ENCODE measurements around the gene PAH. TPM values are rescaled to one million over a fixed set of nuclear protein-coding genes. Genes with fewer than 3 reads are reported as not detected.

The PAH gene
- total RNA-seq, 1 donor from 2014 or later, result not detected

- no peak for DNase-seq (ENCODE audit: low spot score)
Measured at GRCh38 chr12:102900389-102900788, 16.7 kb downstream of the PAH start.

GRCh38 chr12:102896067-102896466 is 21.0 kb downstream of the PAH start:
- DNase-seq (ENCODE audit: low spot score), result no peak

- no peak for DNase-seq (ENCODE audit: low spot score)
Measured at GRCh38 chr12:102891756-102892155, 25.3 kb downstream of the PAH start.

GRCh38 chr12:102888511-102888910 is 28.5 kb downstream of the PAH start:
- no peak for DNase-seq (ENCODE audit: low spot score)

GRCh38 chr12:102885043-102885932 is 31.8 kb downstream of the PAH start:
- no peak for DNase-seq (ENCODE audit: low spot score)

GRCh38 chr12:102883204-102883799 is 33.7 kb downstream of the PAH start:
- no peak for DNase-seq (ENCODE audit: low spot score)

- no peak for DNase-seq (ENCODE audit: low spot score)
Measured at GRCh38 chr12:102880783-102881182, 36.3 kb downstream of the PAH start.

- no peak for DNase-seq (ENCODE audit: low spot score)
Measured at GRCh38 chr12:102879144-102879763, 37.8 kb downstream of the PAH start.

- DNase-seq (ENCODE audit: low spot score), result no peak
Measured at GRCh38 chr12:102876883-102877282, 40.2 kb downstream of the PAH start.

GRCh38 chr12:102874819-102875218 is 42.2 kb downstream of the PAH start:
- no peak for DNase-seq (ENCODE audit: low spot score)

- no peak for DNase-seq (ENCODE audit: low spot score)
Measured at GRCh38 chr12:102873077-102873476, 44.0 kb downstream of the PAH start.

- no peak for DNase-seq (ENCODE audit: low spot score)
Measured at GRCh38 chr12:102871014-102871413, 46.0 kb downstream of the PAH start.

- no peak for DNase-seq (ENCODE audit: low spot score)
Measured at GRCh38 chr12:102869571-102869970, 47.5 kb downstream of the PAH start.

GRCh38 chr12:102865821-102866615 is 51.0 kb downstream of the PAH start:
- DNase-seq (ENCODE audit: low spot score), result no peak

- no peak for DNase-seq (ENCODE audit: low spot score)
Measured at GRCh38 chr12:102862486-102862885, 54.6 kb downstream of the PAH start.

- no peak for DNase-seq (ENCODE audit: low spot score)
Measured at GRCh38 chr12:102851246-102851645, 65.8 kb downstream of the PAH start.

GRCh38 chr12:102849722-102850447 is 67.2 kb downstream of the PAH start:
- no peak for DNase-seq (ENCODE audit: low spot score)

GRCh38 chr12:102848832-102849231 is 68.2 kb downstream of the PAH start:
- DNase-seq (ENCODE audit: low spot score), result no peak

- no peak for DNase-seq (ENCODE audit: low spot score)
Measured at GRCh38 chr12:102847131-102847530, 69.9 kb downstream of the PAH start.

- DNase-seq (ENCODE audit: low spot score), result no peak
Measured at GRCh38 chr12:102833687-102834441, 83.2 kb downstream of the PAH start.

Measured in mesenteric fat pad (tissue), 1 donor.